OCI-LY7 (cell line): ENCODE measurements around the gene TARS3. TPM values are rescaled to one million over a fixed set of nuclear protein-coding genes. Genes with fewer than 3 reads are reported as not detected.

Experiments
- BruUV-seq: library from RNA; stranded (reverse); fragments of 400-500 nt; replicated peaks from 2 replicates; lab custom pipeline; 2021; lab: Mats Ljungman, UMichigan
- CTCF ChIA-PET: fragments of 300-600 bp; sonication (Branson Sonifier 250); formaldehyde crosslinking; loops from one replicate; lab custom pipeline; 2022; ENCODE audit warnings: antibody characterized with exemption; ENCODE audit not compliant: unreplicated experiment; lab: Charles Lee
- POLR2A ChIA-PET: fragments of 300-600 bp; sonication (Branson Sonifier 250); formaldehyde crosslinking; loops from one replicate; lab custom pipeline; 2022; ENCODE audit warnings: antibody characterized with exemption; lab: Charles Lee
- DNase-seq: peaks from one replicate; pipeline ENCODE4 v3.0.0-alpha.2; 2015; ENCODE audit warnings: low spot score
- H2AFZ ChIP-seq: fragments of 200-600 bp; sonication (generic), shearing (Covaris generic); 2 replicates; pipeline ENCODE4 v1.6.1; 2014; ENCODE audit warnings: mild to moderate bottlenecking, antibody characterized with exemption, low read length, moderate library complexity
- H3K27ac ChIP-seq: fragments of 200-600 bp; sonication (generic); 2 replicates; pipeline ENCODE4 v1.5.1; 2014; ENCODE audit warnings: mixed run types, low read depth, mild to moderate bottlenecking, moderate library complexity, low read length, inconsistent platforms; ENCODE audit not compliant: poor library complexity, severe bottlenecking
- H3K36me3 ChIP-seq: fragments of 200-600 bp; sonication (generic); 2 replicates; pipeline ENCODE4 v1.6.1; 2014; ENCODE audit warnings: mild to moderate bottlenecking, antibody characterized with exemption, low read length, moderate library complexity, mixed read lengths; ENCODE audit not compliant: insufficient read depth
- H3K4me1 ChIP-seq: fragments of 200-600 bp; sonication (generic); 2 replicates; pipeline ENCODE4 v1.5.1; 2014; ENCODE audit warnings: mild to moderate bottlenecking, low read length; ENCODE audit not compliant: insufficient read depth, poor library complexity, severe bottlenecking
- H3K4me2 ChIP-seq: fragments of 200-600 bp; sonication (generic); 2 replicates; pipeline ENCODE4 v1.6.1; 2014; ENCODE audit warnings: mild to moderate bottlenecking, low read length
- H3K4me3 ChIP-seq: fragments of 200-600 bp; sonication (generic); 2 replicates; pipeline ENCODE4 v1.5.1; 2014; ENCODE audit warnings: mild to moderate bottlenecking, low read depth, low read length; ENCODE audit not compliant: poor library complexity, severe bottlenecking
- H3K79me2 ChIP-seq: fragments of 200-600 bp; sonication (generic); 2 replicates; pipeline ENCODE4 v1.6.1; 2016; ENCODE audit warnings: low read depth, mild to moderate bottlenecking, low read length, moderate library complexity, mixed read lengths; ENCODE audit not compliant: insufficient read depth
- H3K9me2 ChIP-seq: fragments of 200-600 bp; sonication (generic); 2 replicates; pipeline ENCODE4 v1.6.1; 2016; ENCODE audit warnings: mild to moderate bottlenecking, low read length, mixed read lengths; ENCODE audit not compliant: insufficient read depth
- H3K9me3 ChIP-seq: fragments of 200-600 bp; sonication (generic); 2 replicates; pipeline ENCODE4 v1.6.1; 2014; ENCODE audit warnings: mild to moderate bottlenecking, mixed run types, low read length, mixed read lengths
- H4K20me1 ChIP-seq: fragments of 200-600 bp; sonication (generic); 2 replicates; pipeline ENCODE4 v1.6.1; 2014; ENCODE audit warnings: mild to moderate bottlenecking, antibody characterized with exemption, low read length, moderate library complexity, mixed read lengths; ENCODE audit not compliant: insufficient read depth
- EZH2phosphoT487 ChIP-seq: fragments of 200-600 bp; sonication (generic); IDR thresholded peaks from 2 replicates; pipeline ENCODE4 v1.6.1; 2018; ENCODE audit warnings: low read depth, borderline replicate concordance, mild to moderate bottlenecking, mixed run types, antibody characterized with exemption, low read length, moderate library complexity, mixed read lengths
- intact Hi-C: fragments of 100-400 bp; cut with micrococcal nuclease; formaldehyde crosslinking; loops from one replicate; pipeline ENCODE4 v1.10.0; 2022; ENCODE audit not compliant: unreplicated experiment
- total RNA-seq, 2 experiments: library from RNA; depleted of rRNA in 1 of 2; stranded (reverse); fragments of >200 nt in 1 of 2; shearing (Covaris generic) in 1 of 2; gene quantifications; 2 replicates each; pipeline ENCODE4 v1.2.3, GENCODE V29; 2014 to 2022
- TF ChIP-seq, protein P1 (sequence below): fragments of 200-600 bp; sonication (generic); conservative IDR thresholded peaks from 2 replicates; pipeline ENCODE4 v1.5.1; 2014; ENCODE audit warnings: mild to moderate bottlenecking, antibody characterized with exemption, low read length, moderate library complexity, mixed read lengths

Gene TARS3
- total RNA-seq, 2 experiments from 2014 or later: 7.1 to 11.0 TPM

- Histone ChIP-seq H3K9me2 (no peaks in the 10 kb centered on the region), H3K27ac (no peak overlapping the region), H2AFZ (no peak overlapping the region), H3K4me3 (no peak overlapping the region), H3K36me3 (no peaks in the 10 kb centered on the region), H3K4me1 (no peaks in the 10 kb centered on the region), H3K4me2 (no peak overlapping the region), H3K79me2 (no peaks in the 10 kb centered on the region), H3K9me3 (no peaks in the 10 kb centered on the region), H4K20me1 (no peaks in the 10 kb centered on the region)
- CTCF ChIA-PET: no interaction called here
- no peak for TF ChIP-seq EZH2phosphoT487
- TF ChIP-seq, protein P1, sequence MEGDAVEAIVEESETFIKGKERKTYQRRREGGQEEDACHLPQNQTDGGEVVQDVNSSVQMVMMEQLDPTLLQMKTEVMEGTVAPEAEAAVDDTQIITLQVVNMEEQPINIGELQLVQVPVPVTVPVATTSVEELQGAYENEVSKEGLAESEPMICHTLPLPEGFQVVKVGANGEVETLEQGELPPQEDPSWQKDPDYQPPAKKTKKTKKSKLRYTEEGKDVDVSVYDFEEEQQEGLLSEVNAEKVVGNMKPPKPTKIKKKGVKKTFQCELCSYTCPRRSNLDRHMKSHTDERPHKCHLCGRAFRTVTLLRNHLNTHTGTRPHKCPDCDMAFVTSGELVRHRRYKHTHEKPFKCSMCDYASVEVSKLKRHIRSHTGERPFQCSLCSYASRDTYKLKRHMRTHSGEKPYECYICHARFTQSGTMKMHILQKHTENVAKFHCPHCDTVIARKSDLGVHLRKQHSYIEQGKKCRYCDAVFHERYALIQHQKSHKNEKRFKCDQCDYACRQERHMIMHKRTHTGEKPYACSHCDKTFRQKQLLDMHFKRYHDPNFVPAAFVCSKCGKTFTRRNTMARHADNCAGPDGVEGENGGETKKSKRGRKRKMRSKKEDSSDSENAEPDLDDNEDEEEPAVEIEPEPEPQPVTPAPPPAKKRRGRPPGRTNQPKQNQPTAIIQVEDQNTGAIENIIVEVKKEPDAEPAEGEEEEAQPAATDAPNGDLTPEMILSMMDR: no peak
- intact Hi-C loops: no loop called here
- BruUV-seq: no TSS peak
- no peak for DNase-seq
- POLR2A ChIA-PET: no interaction called here
Observed at GRCh38 chr15:101684877-101685276, 39.4 kb downstream of the TARS3 start.

GRCh38 chr15:101684384-101684783 is 39.9 kb downstream of the TARS3 start:
- no peak for DNase-seq
- H3K4me2 ChIP-seq: no peak overlapping the region
- no peak overlapping the region for H3K4me3 ChIP-seq
- H4K20me1 ChIP-seq: no peaks in the 10 kb centered on the region
- TF ChIP-seq, protein P1: no peak
- no peak for TF ChIP-seq EZH2phosphoT487
- no peaks in the 10 kb centered on the region for H3K36me3 ChIP-seq
- H3K79me2 ChIP-seq: no peaks in the 10 kb centered on the region
- CTCF ChIA-PET: no interaction called here
- no peaks in the 10 kb centered on the region for H3K4me1 ChIP-seq
- intact Hi-C loops: no loop called here
- H2AFZ ChIP-seq: no peak overlapping the region
- no peaks in the 10 kb centered on the region for H3K9me3 ChIP-seq
- no TSS peak for BruUV-seq
- H3K9me2 ChIP-seq: no peaks in the 10 kb centered on the region
- no peak overlapping the region for H3K27ac ChIP-seq
- POLR2A ChIA-PET: no interaction called here

GRCh38 chr15:101679806-101680205 is 44.5 kb downstream of the TARS3 start:
- intact Hi-C loops: no loop called here
- TF ChIP-seq EZH2phosphoT487: no peak
- TF ChIP-seq, protein P1: no peak
- Histone ChIP-seq H3K36me3 (no peaks in the 10 kb centered on the region), H3K4me3 (no peak overlapping the region), H4K20me1 (no peaks in the 10 kb centered on the region), H3K9me3 (no peaks in the 10 kb centered on the region), H3K27ac (no peak overlapping the region), H2AFZ (no peak overlapping the region), H3K79me2 (no peaks in the 10 kb centered on the region), H3K4me1 (no peaks in the 10 kb centered on the region), H3K4me2 (no peak overlapping the region), H3K9me2 (no peaks in the 10 kb centered on the region)
- ChIA-PET POLR2A (no interaction called here), CTCF (no interaction called here)
- BruUV-seq: no TSS peak
- DNase-seq: no peak
